GM23338 (cell line): ENCODE measurements around the gene POU2F3. TPM values are rescaled to one million over a fixed set of nuclear protein-coding genes. Genes with fewer than 3 reads are reported as not detected.

Experiments used
- ATAC-seq: fragments of 200-7000 bp; cut with Tn5 transposase; 3 replicates; pipeline ENCODE4 v1.9.1; 2020
- DNase-seq: peaks from one replicate; pipeline ENCODE4 v3.0.0-alpha.2; 2015; ENCODE audit warnings: low spot score
- H2AFZ ChIP-seq: fragments of 200-600 bp; sonication (generic); 2 replicates; pipeline ENCODE4 v1.8.0; 2016; ENCODE audit warnings: antibody characterized with exemption, mild to moderate bottlenecking, moderate library complexity
- H3F3A ChIP-seq: fragments of 200-600 bp; sonication (generic); replicated peaks from 2 replicates; pipeline ENCODE4 v1.8.0; 2017; ENCODE audit warnings: antibody characterized with exemption, mixed run types, low read depth
- H3K27ac ChIP-seq: fragments of 200-600 bp; sonication (generic); 2 replicates; pipeline ENCODE4 v1.6.1; 2016; ENCODE audit warnings: low read depth
- H3K27me3 ChIP-seq: fragments of 200-600 bp; sonication (generic); 2 replicates; pipeline ENCODE4 v1.8.0; 2016; ENCODE audit warnings: mild to moderate bottlenecking, mixed run types, moderate library complexity; ENCODE audit not compliant: insufficient read depth
- H3K36me3 ChIP-seq: fragments of 200-600 bp; sonication (generic); 2 replicates; pipeline ENCODE4 v1.8.0; 2016; ENCODE audit warnings: mild to moderate bottlenecking; ENCODE audit not compliant: insufficient read depth
- H3K4me1 ChIP-seq: fragments of 200-600 bp; sonication (generic); 2 replicates; pipeline ENCODE4 v1.8.0; 2016; ENCODE audit warnings: mild to moderate bottlenecking, moderate library complexity; ENCODE audit not compliant: insufficient read depth
- H3K4me2 ChIP-seq: fragments of 200-600 bp; sonication (generic); 2 replicates; pipeline ENCODE4 v1.7.1; 2017; ENCODE audit warnings: mixed run types
- H3K4me3 ChIP-seq: fragments of 200-600 bp; sonication (generic); 2 replicates; pipeline ENCODE4 v1.6.1; 2016; ENCODE audit warnings: mixed run types
- H3K79me2 ChIP-seq: fragments of 200-600 bp; sonication (generic); replicated peaks from 2 replicates; pipeline ENCODE4 v1.8.0; 2017; ENCODE audit warnings: mild to moderate bottlenecking; ENCODE audit not compliant: insufficient read depth
- H3K9me2 ChIP-seq: fragments of 200-600 bp; sonication (generic); 2 replicates; pipeline ENCODE4 v1.8.0; 2017; ENCODE audit not compliant: insufficient read depth
- H4K20me1 ChIP-seq: fragments of 200-600 bp; sonication (generic); replicated peaks from 2 replicates; pipeline ENCODE4 v1.8.0; 2017; ENCODE audit warnings: mild to moderate bottlenecking; ENCODE audit not compliant: insufficient read depth
- H3K27ac Mint-ChIP-seq: 2 replicates; pipeline ENCODE4 v1.8.0; 2020; ENCODE audit warnings: inconsistent platforms, mild to moderate bottlenecking, moderate library complexity, mixed read lengths
- H3K27me3 Mint-ChIP-seq: 3 replicates; pipeline ENCODE4 v1.8.0; 2022; ENCODE audit warnings: low read depth, mild to moderate bottlenecking, moderate library complexity, mixed read lengths, inconsistent platforms; ENCODE audit not compliant: insufficient read depth, poor library complexity
- H3K36me3 Mint-ChIP-seq: 3 replicates; pipeline ENCODE4 v1.8.0; 2021; ENCODE audit warnings: low read depth, mild to moderate bottlenecking, inconsistent platforms, moderate library complexity, mixed read lengths
- H3K4me1 Mint-ChIP-seq: 3 replicates; pipeline ENCODE4 v1.8.0; 2020; ENCODE audit warnings: mild to moderate bottlenecking, inconsistent platforms, mixed read lengths
- H3K4me3 Mint-ChIP-seq: 3 replicates; pipeline ENCODE4 v1.8.0; 2021; ENCODE audit warnings: moderate library complexity, mild to moderate bottlenecking, inconsistent platforms, mixed read lengths
- H3K9me3 Mint-ChIP-seq: 3 replicates; pipeline ENCODE4 v1.8.0; 2020; ENCODE audit warnings: moderate library complexity, mild to moderate bottlenecking, inconsistent platforms, mixed read lengths
- CREB1 ChIP-seq: fragments of 250-450 bp; sonication (Bioruptor Pico); IDR thresholded peaks from 2 replicates; pipeline ENCODE4 v1.5.0; 2020; ENCODE audit warnings: low read depth, mild to moderate bottlenecking, moderate library complexity
- CTCF ChIP-seq, 2 experiments: fragments of 200-600 bp in 1 of 2; sonication (generic) in 1 of 2; conservative IDR thresholded peaks; 2 replicates each; pipeline versions ENCODE4 v1.5.1 to v1.6.1; 2016 to 2017; ENCODE audit warnings: antibody characterized with exemption in 2 of 2, low read depth in 2 of 2, mild to moderate bottlenecking in 2 of 2, moderate library complexity in 1 of 2
- ETS1 ChIP-seq: IDR thresholded peaks from 2 replicates; pipeline ENCODE4 v1.6.1; 2016; ENCODE audit warnings: antibody characterized with exemption
- EZH2 ChIP-seq: fragments of 200-600 bp; sonication (generic); IDR thresholded peaks from one replicate; pipeline ENCODE4 v1.8.0; 2017; ENCODE audit warnings: antibody characterized with exemption, mild to moderate bottlenecking, low read depth; ENCODE audit not compliant: unreplicated experiment
- EZH2phosphoT487 ChIP-seq: fragments of 200-600 bp; sonication (generic); IDR thresholded peaks from one replicate; pipeline ENCODE4 v1.8.1; 2018; ENCODE audit warnings: antibody characterized with exemption; ENCODE audit not compliant: unreplicated experiment
- JUNB ChIP-seq: IDR thresholded peaks from one replicate; pipeline ENCODE4 v1.6.1; 2016; ENCODE audit warnings: antibody characterized with exemption; ENCODE audit not compliant: unreplicated experiment
- NANOG ChIP-seq: IDR thresholded peaks from 2 replicates; pipeline ENCODE4 v1.6.1; 2016; ENCODE audit warnings: antibody characterized with exemption, borderline replicate concordance
- POLR2AphosphoS5 ChIP-seq: IDR thresholded peaks from 2 replicates; pipeline ENCODE4 v1.6.1; 2016; ENCODE audit warnings: antibody characterized with exemption, low read depth
- REST ChIP-seq: IDR thresholded peaks from one replicate; pipeline ENCODE4 v1.6.1; 2018; ENCODE audit warnings: antibody characterized with exemption; ENCODE audit not compliant: unreplicated experiment
- STAT1 ChIP-seq: IDR thresholded peaks from one replicate; pipeline ENCODE4 v1.6.1; 2016; ENCODE audit warnings: antibody characterized with exemption; ENCODE audit not compliant: unreplicated experiment
- ZNF114 ChIP-seq: fragments of 250-450 bp; sonication (Bioruptor Pico); IDR thresholded peaks from 2 replicates; pipeline ENCODE4 v1.5.0; 2020; ENCODE audit warnings: mild to moderate bottlenecking, moderate library complexity
- ZNF331 ChIP-seq: fragments of 250-450 bp; sonication (Bioruptor Pico); IDR thresholded peaks from 2 replicates; pipeline ENCODE4 v1.5.0; 2020; ENCODE audit warnings: low read depth, mild to moderate bottlenecking, moderate library complexity
- ZNF462 ChIP-seq: fragments of 250-450 bp; sonication (Bioruptor Pico); IDR thresholded peaks from 2 replicates; pipeline ENCODE4 v1.5.0; 2020; ENCODE audit warnings: mild to moderate bottlenecking, moderate library complexity
- polyA plus RNA-seq: library from polyadenylated mRNA; unstranded; fragments of >200 nt; fragmentation: Nextera tagmentation; extraction: Ambion mirVana; gene quantifications from 2 replicates; pipeline ENCODE4 v1.2.1, GENCODE V29; 2016
- total RNA-seq: library from RNA; depleted of rRNA; stranded (reverse); fragments of >200 nt; shearing (Covaris generic); gene quantifications from 2 replicates; pipeline ENCODE4 v1.2.3, GENCODE V29; 2014

Gene POU2F3
- total and polyA plus RNA-seq, 2 experiments from 2014 or later, result 0.45 to 0.79 TPM

- no peaks in the 10 kb centered on the region for H3K9me3 Mint-ChIP-seq
- H3K27ac ChIP-seq, result no peak overlapping the region
- no peaks in the 10 kb centered on the region for H3K36me3 ChIP-seq
- no peaks in the 10 kb centered on the region for H3F3A ChIP-seq
- 0 out of 2 replicates have a peak, but pooled peaks cover 4% of the 10 kb centered on the region for H3K4me1 ChIP-seq
- H3K27me3 Mint-ChIP-seq, result peaks cover 28% of the 10 kb centered on the region
- H3K9me2 ChIP-seq, result no peaks in the 10 kb centered on the region
- no peaks in the 10 kb centered on the region for H4K20me1 ChIP-seq
- H3K27me3 ChIP-seq, result peaks cover 1% of the 10 kb centered on the region; the same call in 1 of the 2 replicates
- peaks cover 38% of the 10 kb centered on the region for H3K4me1 Mint-ChIP-seq
- no peaks in the 10 kb centered on the region for H3K79me2 ChIP-seq
- DNase-seq (no peak), ATAC-seq (no peak)
- no peak overlapping the region for H2AFZ ChIP-seq
- H3K4me3 Mint-ChIP-seq, result no peak overlapping the region
- no peak overlapping the region for H3K4me2 ChIP-seq
- no peaks in the 10 kb centered on the region; the same call in 2 of the 3 replicates for H3K36me3 Mint-ChIP-seq
- no peak overlapping the region for H3K4me3 ChIP-seq
- no peak overlapping the region for H3K27ac Mint-ChIP-seq
- TF ChIP-seq ZNF462 (CRISPR knock-in tag) (no peak), EZH2phosphoT487 (no peak), ZNF331 (CRISPR knock-in tag) (no peak), POLR2AphosphoS5 (no peak), CREB1 (CRISPR knock-in tag) (no peak), NANOG (no peak), CTCF (conservative IDR thresholded peaks at IDR 0.05; ENCODE audit: low read depth in 2 of 2) (no peak), STAT1 (no peak), EZH2 (no peak), REST (no peak), ZNF114 (CRISPR knock-in tag) (no peak), ETS1 (no peak), JUNB (no peak)
These were observed 17.0 kb upstream of the POU2F3 start for GRCh38 chr11:120222916-120223315.
